PFSK-1 (cell line): ENCODE results near the gene MT1X.

Source experiments
- FOXP2 ChIP-seq: optimal IDR thresholded peaks from 2 replicates; pipeline ENCODE3; 2011; ENCODE audit warnings: borderline replicate concordance, control low read depth, inconsistent platforms; ENCODE audit not compliant: insufficient read depth; ENCODE audit errors: extremely low read length, extremely low read depth
- POLR2AphosphoS5 ChIP-seq: IDR thresholded peaks from 2 replicates; pipeline ENCODE4 v1.6.1; 2012; ENCODE audit warnings: low read depth, mild to moderate bottlenecking, control low read depth, low read length, moderate library complexity
- SIN3A ChIP-seq: IDR thresholded peaks from 2 replicates; pipeline ENCODE4 v1.6.1; 2012; ENCODE audit warnings: mild to moderate bottlenecking, low read length, moderate library complexity, borderline replicate concordance; ENCODE audit not compliant: insufficient read depth
- TAF1 ChIP-seq: IDR thresholded peaks from 2 replicates; pipeline ENCODE4 v1.6.1; 2012; ENCODE audit warnings: low read length, control low read depth, borderline replicate concordance; ENCODE audit not compliant: insufficient read depth
- TF ChIP-seq, protein P1 (sequence below), 2 experiments: IDR thresholded peaks; 2 replicates each; pipeline versions ENCODE4 v1.6.1 to v1.8.0; 2011 to 2012; ENCODE audit warnings: low read depth in 2 of 2, low read length in 2 of 2, control low read depth in 1 of 2, inconsistent platforms in 1 of 2, mild to moderate bottlenecking in 1 of 2, moderate library complexity in 1 of 2; ENCODE audit not compliant: insufficient read depth in 1 of 2

Gene MT1X

DNA sequence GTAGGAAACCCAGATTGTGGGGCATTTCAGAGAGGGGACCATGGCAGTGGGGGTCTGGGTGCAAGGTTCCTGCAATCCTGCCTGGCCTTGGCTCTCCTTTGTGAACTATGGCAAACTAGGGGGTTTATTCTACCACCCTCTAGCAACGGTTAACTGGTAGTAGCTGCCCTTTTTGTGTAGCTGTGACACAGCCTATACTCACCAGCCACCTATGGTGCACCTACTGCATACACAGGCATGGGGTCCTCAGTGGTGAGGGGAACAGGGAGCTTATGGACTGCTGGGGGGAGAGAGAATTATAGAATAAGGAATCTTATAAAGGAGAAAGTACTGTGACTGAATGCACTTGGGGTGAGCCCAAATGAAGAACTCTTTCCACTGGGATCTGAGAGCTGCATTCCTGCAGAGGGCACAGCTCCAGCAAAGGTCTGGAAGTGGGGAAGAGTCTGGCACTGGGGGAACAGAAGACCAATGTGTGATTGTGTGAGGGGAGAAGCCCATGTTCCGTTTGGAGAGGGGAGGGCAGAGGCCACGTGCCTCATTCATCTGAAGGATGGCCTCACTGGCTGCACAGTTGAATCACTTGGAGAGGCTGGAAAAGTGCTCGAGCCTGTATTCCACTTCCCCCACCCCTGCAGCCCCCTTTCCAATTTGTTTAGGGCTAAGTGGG lies 2.1 kb downstream of the MT1X start:
- TF ChIP-seq TAF1 (no peak), FOXP2 (no peak), SIN3A (no peak)
- TF ChIP-seq, protein P1, sequence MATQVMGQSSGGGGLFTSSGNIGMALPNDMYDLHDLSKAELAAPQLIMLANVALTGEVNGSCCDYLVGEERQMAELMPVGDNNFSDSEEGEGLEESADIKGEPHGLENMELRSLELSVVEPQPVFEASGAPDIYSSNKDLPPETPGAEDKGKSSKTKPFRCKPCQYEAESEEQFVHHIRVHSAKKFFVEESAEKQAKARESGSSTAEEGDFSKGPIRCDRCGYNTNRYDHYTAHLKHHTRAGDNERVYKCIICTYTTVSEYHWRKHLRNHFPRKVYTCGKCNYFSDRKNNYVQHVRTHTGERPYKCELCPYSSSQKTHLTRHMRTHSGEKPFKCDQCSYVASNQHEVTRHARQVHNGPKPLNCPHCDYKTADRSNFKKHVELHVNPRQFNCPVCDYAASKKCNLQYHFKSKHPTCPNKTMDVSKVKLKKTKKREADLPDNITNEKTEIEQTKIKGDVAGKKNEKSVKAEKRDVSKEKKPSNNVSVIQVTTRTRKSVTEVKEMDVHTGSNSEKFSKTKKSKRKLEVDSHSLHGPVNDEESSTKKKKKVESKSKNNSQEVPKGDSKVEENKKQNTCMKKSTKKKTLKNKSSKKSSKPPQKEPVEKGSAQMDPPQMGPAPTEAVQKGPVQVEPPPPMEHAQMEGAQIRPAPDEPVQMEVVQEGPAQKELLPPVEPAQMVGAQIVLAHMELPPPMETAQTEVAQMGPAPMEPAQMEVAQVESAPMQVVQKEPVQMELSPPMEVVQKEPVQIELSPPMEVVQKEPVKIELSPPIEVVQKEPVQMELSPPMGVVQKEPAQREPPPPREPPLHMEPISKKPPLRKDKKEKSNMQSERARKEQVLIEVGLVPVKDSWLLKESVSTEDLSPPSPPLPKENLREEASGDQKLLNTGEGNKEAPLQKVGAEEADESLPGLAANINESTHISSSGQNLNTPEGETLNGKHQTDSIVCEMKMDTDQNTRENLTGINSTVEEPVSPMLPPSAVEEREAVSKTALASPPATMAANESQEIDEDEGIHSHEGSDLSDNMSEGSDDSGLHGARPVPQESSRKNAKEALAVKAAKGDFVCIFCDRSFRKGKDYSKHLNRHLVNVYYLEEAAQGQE (IDR thresholded peaks at IDR 0.05; ENCODE audit: insufficient read depth in 1 of 2, low read depth in 2 of 2, low read length in 2 of 2), result no peak

DNA sequence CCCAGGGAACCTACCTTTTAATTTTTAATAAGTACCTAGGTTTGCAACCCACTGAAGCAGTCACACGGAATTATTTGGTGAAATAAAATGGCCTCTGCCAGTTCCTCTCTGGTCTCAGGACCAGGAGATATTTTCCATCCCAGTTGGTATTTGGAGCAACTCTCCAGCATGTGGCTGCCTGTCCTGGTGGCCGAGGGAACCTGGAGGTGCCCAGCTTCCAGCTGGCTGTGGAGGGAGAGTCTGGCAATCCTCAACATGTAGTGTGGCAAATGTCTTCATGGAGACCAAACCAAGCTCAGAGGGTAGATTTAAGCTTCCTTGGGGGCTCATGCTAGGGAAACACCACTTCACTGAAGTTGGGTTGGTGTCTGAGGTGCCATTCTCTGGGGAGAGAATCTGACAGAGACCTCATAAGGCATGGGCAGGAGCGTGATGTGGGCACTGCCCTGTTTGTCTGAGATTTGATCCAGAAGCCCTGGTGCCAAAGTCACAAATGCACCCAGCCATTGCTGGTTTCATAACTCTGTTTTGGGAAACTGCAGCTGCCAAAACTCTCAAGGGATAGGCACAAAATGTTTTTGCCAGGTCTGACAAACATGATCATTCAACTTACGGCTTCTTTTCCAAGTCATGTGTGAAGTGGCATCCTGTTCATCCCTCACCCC lies 2.8 kb downstream of the MT1X start:
- TF ChIP-seq SIN3A (no peak), FOXP2 (no peak), TAF1 (no peak), POLR2AphosphoS5 (no peak)
- TF ChIP-seq, protein P1 (IDR thresholded peaks at IDR 0.05; ENCODE audit: insufficient read depth in 1 of 2, low read depth in 2 of 2, low read length in 2 of 2), result no peak

DNA sequence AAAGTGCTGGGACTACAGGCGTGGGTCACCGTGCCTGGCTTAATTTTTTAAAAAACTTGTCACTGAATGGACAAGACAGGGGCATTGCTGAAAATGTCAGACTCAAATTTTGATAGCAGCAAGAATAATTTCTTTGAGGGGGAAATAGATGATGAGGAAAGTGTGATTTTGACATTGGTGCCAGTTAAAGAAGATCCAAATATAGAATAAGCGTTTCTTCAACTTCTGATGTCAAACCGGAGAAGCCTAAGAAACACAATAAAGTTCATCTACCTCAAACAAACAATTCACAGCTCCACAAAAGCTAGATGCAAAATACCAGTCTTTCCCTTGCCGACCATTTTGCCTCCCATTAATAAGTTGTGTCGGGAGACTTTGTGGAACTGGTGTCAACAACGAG lies 4.5 kb downstream of the MT1X start:
- TF ChIP-seq SIN3A, result no peak
- no peak for TF ChIP-seq POLR2AphosphoS5
- TF ChIP-seq, protein P1 (IDR thresholded peaks at IDR 0.05; ENCODE audit: insufficient read depth in 1 of 2, low read depth in 2 of 2, low read length in 2 of 2), result no peak
- TF ChIP-seq TAF1, result no peak
- no peak for TF ChIP-seq FOXP2

DNA sequence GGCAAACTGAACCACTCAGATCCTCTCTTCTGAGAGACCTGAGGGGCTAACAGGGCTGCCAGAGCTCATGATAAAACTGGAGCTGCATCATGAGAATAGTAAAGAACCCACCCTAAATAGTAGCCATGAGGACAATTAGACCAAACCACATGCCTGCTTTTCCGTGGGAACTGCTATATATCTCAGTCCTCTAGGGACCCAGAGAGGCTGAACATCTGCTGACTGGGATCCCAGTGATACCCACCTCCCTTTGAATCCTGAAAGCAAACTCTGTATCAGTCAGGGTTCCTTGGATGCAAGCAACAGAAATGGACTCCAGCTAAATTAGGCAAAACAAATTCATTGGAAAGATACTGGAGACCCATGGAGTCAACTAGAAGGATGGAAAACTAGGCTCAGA lies 6.5 kb downstream of the MT1X start:
- no peak for TF ChIP-seq POLR2AphosphoS5

DNA sequence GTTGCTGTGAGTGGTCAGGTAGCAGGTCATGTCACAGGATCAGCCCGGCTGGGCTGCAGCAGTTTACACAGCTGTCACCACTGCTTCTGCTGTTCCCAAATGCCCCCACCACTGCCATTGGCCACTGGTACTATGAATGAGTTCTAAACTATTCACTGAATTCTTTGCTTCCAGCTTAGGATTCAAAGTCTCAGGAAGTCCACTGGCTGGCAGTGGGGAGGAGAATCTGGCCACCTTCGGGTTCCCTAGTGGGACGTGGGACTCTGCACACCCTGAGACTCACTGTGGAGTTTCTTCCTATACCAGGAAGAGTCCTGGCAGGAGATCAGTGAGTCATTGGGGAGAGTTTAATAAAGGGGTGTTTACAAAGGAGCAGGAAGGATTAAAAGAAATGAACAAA lies 6.9 kb downstream of the MT1X start:
- TF ChIP-seq, protein P1 (IDR thresholded peaks at IDR 0.05; ENCODE audit: insufficient read depth in 1 of 2, low read depth in 2 of 2, low read length in 2 of 2), result no peak
- no peak for TF ChIP-seq SIN3A
- no peak for TF ChIP-seq POLR2AphosphoS5
- TF ChIP-seq TAF1, result no peak
- no peak for TF ChIP-seq FOXP2
